GM18870 (cell line): ENCODE results near the gene STXBP5.

Experiments used
- ATAC-seq: cut with Tn5 transposase; IDR thresholded peaks from one replicate; pipeline ENCODE4 v1.9.1; 2021; ENCODE audit warnings: moderate library complexity; ENCODE audit not compliant: unreplicated experiment

STXBP5 gene

GRCh38 chr6:147209762-147210449 is 5.7 kb downstream of the STXBP5 start:
- ATAC-seq = no peak

GRCh38 chr6:147211349-147211748 is 7.1 kb downstream of the STXBP5 start:
- no peak for ATAC-seq

- ATAC-seq = no peak
Observed at GRCh38 chr6:147211831-147212230, 7.6 kb downstream of the STXBP5 start.

- ATAC-seq = no peak
Observed at GRCh38 chr6:147212622-147213021, 8.4 kb downstream of the STXBP5 start.

GRCh38 chr6:147213772-147214171 is 9.6 kb downstream of the STXBP5 start:
- no peak for ATAC-seq

GRCh38 chr6:147214248-147215227 is 10.3 kb downstream of the STXBP5 start:
- ATAC-seq = no peak

- ATAC-seq = no peak
Observed at GRCh38 chr6:147216915-147217314, 12.7 kb downstream of the STXBP5 start.

- ATAC-seq = no peak
Observed at GRCh38 chr6:147217840-147218404, 13.7 kb downstream of the STXBP5 start.

- no peak for ATAC-seq
Observed at GRCh38 chr6:147218797-147219196, 14.6 kb downstream of the STXBP5 start.

- no peak for ATAC-seq
Observed at GRCh38 chr6:147219463-147219862, 15.2 kb downstream of the STXBP5 start.

- ATAC-seq = no peak
Observed at GRCh38 chr6:147220345-147220744, 16.1 kb downstream of the STXBP5 start.

GRCh38 chr6:147221739-147222138 is 17.5 kb downstream of the STXBP5 start:
- ATAC-seq = no peak

GRCh38 chr6:147222160-147222838 is 18.1 kb downstream of the STXBP5 start:
- no peak for ATAC-seq

GRCh38 chr6:147223736-147224135 is 19.5 kb downstream of the STXBP5 start:
- no peak for ATAC-seq

GRCh38 chr6:147226163-147226724 is 22.0 kb downstream of the STXBP5 start:
- no peak for ATAC-seq

- ATAC-seq = no peak
Observed at GRCh38 chr6:147226877-147227276, 22.7 kb downstream of the STXBP5 start.

GRCh38 chr6:147227770-147228320 is 23.6 kb downstream of the STXBP5 start:
- ATAC-seq = no peak

- ATAC-seq = no peak
Observed at GRCh38 chr6:147231589-147231988, 27.4 kb downstream of the STXBP5 start.

- ATAC-seq = no peak
Observed at GRCh38 chr6:147234685-147235084, 30.5 kb downstream of the STXBP5 start.

GRCh38 chr6:147238164-147238563 is 33.9 kb downstream of the STXBP5 start:
- ATAC-seq = no peak
